ENCODE measurements around the gene CYP27C1. TPM values are rescaled to one million over a fixed set of nuclear protein-coding genes. Genes with fewer than 3 reads are reported as not detected.

Gene CYP27C1
- polyA plus RNA-seq, 1 donor from 2014 or later = 0.84 TPM

DNA sequence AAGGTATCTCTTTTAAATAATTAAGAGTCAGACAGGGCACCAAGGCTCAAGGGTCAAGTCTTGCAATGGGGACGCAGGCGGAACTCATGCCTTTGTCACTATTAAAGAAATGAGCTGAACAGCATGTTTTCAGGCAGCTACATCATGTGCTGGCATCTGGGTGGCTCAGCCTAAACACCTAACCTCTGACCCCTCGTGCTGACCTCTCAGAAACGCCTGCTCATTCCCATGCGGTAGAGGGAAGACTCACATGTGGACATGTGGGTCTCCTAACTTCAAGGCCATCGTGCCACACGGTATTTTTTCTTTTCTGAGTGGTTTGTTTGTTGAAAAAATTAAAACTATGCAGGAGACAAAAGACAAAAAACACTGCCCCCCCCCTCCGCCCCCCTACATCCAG is 31.3 kb downstream of the CYP27C1 start:
- Histone ChIP-seq H3K9ac (ENCODE audit: low read length) (no peak overlapping the region), H3K4me2 (ENCODE audit: low read length) (no peak overlapping the region), H3K27ac (ENCODE audit: low read length) (no peak overlapping the region), H3K9me3 (ENCODE audit: low read length) (no peaks in the 10 kb centered on the region), H4K20me1 (ENCODE audit: insufficient read depth) (no peaks in the 10 kb centered on the region), H3K36me3 (ENCODE audit: insufficient read depth, low read length) (no peaks in the 10 kb centered on the region), H3K27me3 (ENCODE audit: insufficient read depth, low read depth, low read length) (no peaks in the 10 kb centered on the region), H2AFZ (ENCODE audit: low read depth, low read length) (no peak overlapping the region), H3F3A (ENCODE audit: insufficient read depth, low read length, poor library complexity, severe bottlenecking) (no peaks in the 10 kb centered on the region), H3K79me2 (replicated peaks; ENCODE audit: insufficient read depth, low read length) (no peaks in the 10 kb centered on the region), H3K4me3 (ENCODE audit: low read length) (no peak overlapping the region), H3K9me2 (ENCODE audit: insufficient read depth, low read length) (no peaks in the 10 kb centered on the region)
- TF ChIP-seq, protein P1, sequence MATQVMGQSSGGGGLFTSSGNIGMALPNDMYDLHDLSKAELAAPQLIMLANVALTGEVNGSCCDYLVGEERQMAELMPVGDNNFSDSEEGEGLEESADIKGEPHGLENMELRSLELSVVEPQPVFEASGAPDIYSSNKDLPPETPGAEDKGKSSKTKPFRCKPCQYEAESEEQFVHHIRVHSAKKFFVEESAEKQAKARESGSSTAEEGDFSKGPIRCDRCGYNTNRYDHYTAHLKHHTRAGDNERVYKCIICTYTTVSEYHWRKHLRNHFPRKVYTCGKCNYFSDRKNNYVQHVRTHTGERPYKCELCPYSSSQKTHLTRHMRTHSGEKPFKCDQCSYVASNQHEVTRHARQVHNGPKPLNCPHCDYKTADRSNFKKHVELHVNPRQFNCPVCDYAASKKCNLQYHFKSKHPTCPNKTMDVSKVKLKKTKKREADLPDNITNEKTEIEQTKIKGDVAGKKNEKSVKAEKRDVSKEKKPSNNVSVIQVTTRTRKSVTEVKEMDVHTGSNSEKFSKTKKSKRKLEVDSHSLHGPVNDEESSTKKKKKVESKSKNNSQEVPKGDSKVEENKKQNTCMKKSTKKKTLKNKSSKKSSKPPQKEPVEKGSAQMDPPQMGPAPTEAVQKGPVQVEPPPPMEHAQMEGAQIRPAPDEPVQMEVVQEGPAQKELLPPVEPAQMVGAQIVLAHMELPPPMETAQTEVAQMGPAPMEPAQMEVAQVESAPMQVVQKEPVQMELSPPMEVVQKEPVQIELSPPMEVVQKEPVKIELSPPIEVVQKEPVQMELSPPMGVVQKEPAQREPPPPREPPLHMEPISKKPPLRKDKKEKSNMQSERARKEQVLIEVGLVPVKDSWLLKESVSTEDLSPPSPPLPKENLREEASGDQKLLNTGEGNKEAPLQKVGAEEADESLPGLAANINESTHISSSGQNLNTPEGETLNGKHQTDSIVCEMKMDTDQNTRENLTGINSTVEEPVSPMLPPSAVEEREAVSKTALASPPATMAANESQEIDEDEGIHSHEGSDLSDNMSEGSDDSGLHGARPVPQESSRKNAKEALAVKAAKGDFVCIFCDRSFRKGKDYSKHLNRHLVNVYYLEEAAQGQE (IDR thresholded peaks at IDR 0.05; ENCODE audit: borderline replicate concordance) = no peak
- TF ChIP-seq RAD21 (conservative IDR thresholded peaks at IDR 0.05) (no peak), TAF1 (IDR thresholded peaks at IDR 0.05; ENCODE audit: low read depth) (no peak), EZH2 (IDR thresholded peaks at IDR 0.05; ENCODE audit: borderline replicate concordance, insufficient read depth, low read length, poor library complexity, severe bottlenecking) (no peak)

DNA sequence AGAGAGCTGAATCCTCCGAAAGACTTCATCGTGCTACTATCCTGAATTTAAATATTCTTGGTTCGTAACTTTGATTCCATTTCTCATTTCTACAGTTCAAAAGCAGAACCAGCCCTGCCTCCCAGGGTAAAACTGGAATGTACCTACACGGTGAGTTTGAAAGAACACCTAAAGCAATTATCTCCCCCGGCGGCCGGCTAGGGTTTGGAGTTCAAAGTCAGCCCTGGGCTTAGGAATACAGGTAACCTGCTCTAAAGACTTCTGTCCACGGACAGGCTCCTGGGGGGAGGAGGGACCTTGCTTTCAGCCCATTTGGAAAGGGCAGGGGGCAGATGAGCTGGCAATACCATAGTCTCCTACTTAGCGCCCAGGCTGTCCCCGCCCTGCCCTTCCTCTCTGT is 32.3 kb downstream of the CYP27C1 start:
- Histone ChIP-seq H3K79me2 (replicated peaks; ENCODE audit: insufficient read depth, low read length) (no peaks in the 10 kb centered on the region), H4K20me1 (ENCODE audit: insufficient read depth) (no peaks in the 10 kb centered on the region), H3K9ac (ENCODE audit: low read length) (no peak overlapping the region), H3K4me3 (ENCODE audit: low read length) (no peak overlapping the region), H3K4me2 (ENCODE audit: low read length) (no peak overlapping the region), H3K9me2 (ENCODE audit: insufficient read depth, low read length) (no peaks in the 10 kb centered on the region), H2AFZ (ENCODE audit: low read depth, low read length) (no peak overlapping the region), H3K27me3 (ENCODE audit: insufficient read depth, low read depth, low read length) (no peaks in the 10 kb centered on the region), H3K36me3 (ENCODE audit: insufficient read depth, low read length) (no peaks in the 10 kb centered on the region), H3K9me3 (ENCODE audit: low read length) (no peaks in the 10 kb centered on the region), H3F3A (ENCODE audit: insufficient read depth, low read length, poor library complexity, severe bottlenecking) (no peaks in the 10 kb centered on the region), H3K27ac (ENCODE audit: low read length) (no peak overlapping the region)
- no peak for TF ChIP-seq POLR2AphosphoS5 (IDR thresholded peaks at IDR 0.05)
- TF ChIP-seq TAF1 (IDR thresholded peaks at IDR 0.05; ENCODE audit: low read depth) = no peak
- no peak for TF ChIP-seq RAD21 (conservative IDR thresholded peaks at IDR 0.05)
- TF ChIP-seq, protein P2, sequence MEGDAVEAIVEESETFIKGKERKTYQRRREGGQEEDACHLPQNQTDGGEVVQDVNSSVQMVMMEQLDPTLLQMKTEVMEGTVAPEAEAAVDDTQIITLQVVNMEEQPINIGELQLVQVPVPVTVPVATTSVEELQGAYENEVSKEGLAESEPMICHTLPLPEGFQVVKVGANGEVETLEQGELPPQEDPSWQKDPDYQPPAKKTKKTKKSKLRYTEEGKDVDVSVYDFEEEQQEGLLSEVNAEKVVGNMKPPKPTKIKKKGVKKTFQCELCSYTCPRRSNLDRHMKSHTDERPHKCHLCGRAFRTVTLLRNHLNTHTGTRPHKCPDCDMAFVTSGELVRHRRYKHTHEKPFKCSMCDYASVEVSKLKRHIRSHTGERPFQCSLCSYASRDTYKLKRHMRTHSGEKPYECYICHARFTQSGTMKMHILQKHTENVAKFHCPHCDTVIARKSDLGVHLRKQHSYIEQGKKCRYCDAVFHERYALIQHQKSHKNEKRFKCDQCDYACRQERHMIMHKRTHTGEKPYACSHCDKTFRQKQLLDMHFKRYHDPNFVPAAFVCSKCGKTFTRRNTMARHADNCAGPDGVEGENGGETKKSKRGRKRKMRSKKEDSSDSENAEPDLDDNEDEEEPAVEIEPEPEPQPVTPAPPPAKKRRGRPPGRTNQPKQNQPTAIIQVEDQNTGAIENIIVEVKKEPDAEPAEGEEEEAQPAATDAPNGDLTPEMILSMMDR (IDR thresholded peaks at IDR 0.05; ENCODE audit: poor library complexity, severe bottlenecking) = no peak
- TF ChIP-seq SMC3 (conservative IDR thresholded peaks at IDR 0.05; ENCODE audit: poor library complexity) = no peak
- TF ChIP-seq, protein P1 (IDR thresholded peaks at IDR 0.05; ENCODE audit: borderline replicate concordance) = no peak
- TF ChIP-seq EZH2 (IDR thresholded peaks at IDR 0.05; ENCODE audit: borderline replicate concordance, insufficient read depth, low read length, poor library complexity, severe bottlenecking) = no peak

Data from neural cell (in vitro differentiated cells).